Measurements from ENCODE around the gene GPS1. TPM values are rescaled to one million over a fixed set of nuclear protein-coding genes. Genes with fewer than 3 reads are reported as not detected.

The GPS1 gene
- total RNA-seq, 3 donors from 2014 or later (not counting 1 experiment from before 2014, with no cell fraction given), result 78.9 to 87.6 (median 85.3) TPM

- no peak overlapping the region for H3K27ac Mint-ChIP-seq
- no peak for TF ChIP-seq CTCF (IDR thresholded peaks at IDR 0.05)
- Histone ChIP-seq H3K27ac (ENCODE audit: low read length) (no peak overlapping the region), H3K27me3 (ENCODE audit: control insufficient read depth, insufficient read depth, low read length) (no peaks in the 10 kb centered on the region), H3K4me3 (ENCODE audit: low read length) (no peak overlapping the region), H3K4me1 (ENCODE audit: control insufficient read depth, insufficient read depth, low read length) (peaks cover 10% of the 10 kb centered on the region), H3K9me3 (ENCODE audit: control insufficient read depth, insufficient read depth, low read length) (no peaks in the 10 kb centered on the region), H3K36me3 (ENCODE audit: control insufficient read depth, insufficient read depth, low read length) (no peaks in the 10 kb centered on the region)
- H3K9me3 Mint-ChIP-seq, result no peaks in the 10 kb centered on the region
- H3K36me3 Mint-ChIP-seq, result no peaks in the 10 kb centered on the region
- no peaks in the 10 kb centered on the region for H3K27me3 Mint-ChIP-seq (ENCODE audit: low read depth in 2 of 2)
- intact Hi-C loops (cut with micrococcal nuclease), result no loop called here
- ATAC-seq (no peak), DNase-seq (no peak)
- H3K4me1 Mint-ChIP-seq, result peaks cover 4 to 7% of the 10 kb centered on the region in 2 donors
- H3K4me3 Mint-ChIP-seq, result no peak overlapping the region
Measured at GRCh38 chr17:82070611-82071010, 18.9 kb downstream of the GPS1 start.

GRCh38 chr17:82072827-82073226 lies 21.1 kb downstream of the GPS1 start:
- Histone ChIP-seq H3K27ac (ENCODE audit: low read length) (no peak overlapping the region), H3K27me3 (ENCODE audit: control insufficient read depth, insufficient read depth, low read length) (no peaks in the 10 kb centered on the region), H3K9me3 (ENCODE audit: control insufficient read depth, insufficient read depth, low read length) (no peaks in the 10 kb centered on the region), H3K4me1 (ENCODE audit: control insufficient read depth, insufficient read depth, low read length) (no peaks in the 10 kb centered on the region), H3K4me3 (ENCODE audit: low read length) (no peak overlapping the region), H3K36me3 (ENCODE audit: control insufficient read depth, insufficient read depth, low read length) (no peaks in the 10 kb centered on the region)
- H3K4me1 Mint-ChIP-seq, result no peaks in the 10 kb centered on the region
- H3K27ac Mint-ChIP-seq, result no peak overlapping the region
- no peaks in the 10 kb centered on the region for H3K9me3 Mint-ChIP-seq
- H3K27me3 Mint-ChIP-seq (ENCODE audit: low read depth in 2 of 2), result no peaks in the 10 kb centered on the region
- DNase-seq (no peak), ATAC-seq (no peak)
- no peak overlapping the region for H3K4me3 Mint-ChIP-seq
- no peaks in the 10 kb centered on the region for H3K36me3 Mint-ChIP-seq
- no peak for TF ChIP-seq CTCF (IDR thresholded peaks at IDR 0.05)
- 91% methylated on average over 5 of the region's 6 CpGs for WGBS (ENCODE audit: insufficient coverage)
- intact Hi-C loops (cut with micrococcal nuclease), result no loop called here

- intact Hi-C loops (cut with micrococcal nuclease), result no loop called here
- Mint-ChIP-seq H3K36me3 (no peaks in the 10 kb centered on the region), H3K9me3 (no peaks in the 10 kb centered on the region), H3K4me1 (no peaks in the 10 kb centered on the region), H3K27ac (no peak overlapping the region), H3K27me3 (ENCODE audit: low read depth in 2 of 2) (no peaks in the 10 kb centered on the region), H3K4me3 (no peak overlapping the region)
- Histone ChIP-seq H3K27ac (ENCODE audit: low read length) (no peak overlapping the region), H3K36me3 (ENCODE audit: control insufficient read depth, insufficient read depth, low read length) (no peaks in the 10 kb centered on the region), H3K4me1 (ENCODE audit: control insufficient read depth, insufficient read depth, low read length) (no peaks in the 10 kb centered on the region), H3K4me3 (ENCODE audit: low read length) (no peak overlapping the region), H3K9me3 (ENCODE audit: control insufficient read depth, insufficient read depth, low read length) (no peaks in the 10 kb centered on the region), H3K27me3 (ENCODE audit: control insufficient read depth, insufficient read depth, low read length) (no peaks in the 10 kb centered on the region)
- WGBS (ENCODE audit: insufficient coverage), result 93% methylated on average over 7 of the region's 9 CpGs
- ATAC-seq (no peak), DNase-seq (no peak)
- no peak for TF ChIP-seq CTCF (IDR thresholded peaks at IDR 0.05)
Measured at GRCh38 chr17:82073446-82073845, 21.7 kb downstream of the GPS1 start.

GRCh38 chr17:82076018-82076784 lies 24.5 kb downstream of the GPS1 start:
- DNase-seq (no peak), ATAC-seq (no peak)
- H3K4me1 Mint-ChIP-seq, result no peaks in the 10 kb centered on the region
- no peaks in the 10 kb centered on the region for H3K9me3 Mint-ChIP-seq
- H3K27me3 Mint-ChIP-seq (ENCODE audit: low read depth in 2 of 2), result no peaks in the 10 kb centered on the region
- Histone ChIP-seq H3K36me3 (ENCODE audit: control insufficient read depth, insufficient read depth, low read length) (peaks cover 13% of the 10 kb centered on the region), H3K4me1 (ENCODE audit: control insufficient read depth, insufficient read depth, low read length) (no peaks in the 10 kb centered on the region), H3K9me3 (ENCODE audit: control insufficient read depth, insufficient read depth, low read length) (no peaks in the 10 kb centered on the region), H3K4me3 (ENCODE audit: low read length) (no peak overlapping the region), H3K27me3 (ENCODE audit: control insufficient read depth, insufficient read depth, low read length) (no peaks in the 10 kb centered on the region), H3K27ac (ENCODE audit: low read length) (no peak overlapping the region)
- H3K27ac Mint-ChIP-seq, result no peak overlapping the region
- no peak for TF ChIP-seq CTCF (IDR thresholded peaks at IDR 0.05)
- intact Hi-C loops (cut with micrococcal nuclease), result no loop called here
- no peaks in the 10 kb centered on the region for H3K36me3 Mint-ChIP-seq
- 87% methylated on average over 25 of the region's 25 CpGs for WGBS (ENCODE audit: insufficient coverage)
- no peak overlapping the region for H3K4me3 Mint-ChIP-seq
